Activated CD4-positive, alpha-beta T cell treated with anti-CD3 and anti-CD28 coated beads for 48 hours (primary cell): ENCODE measurements around the gene GNAT2.

Source experiments
- DNase-seq: peaks from one replicate; pipeline ENCODE4 v3.0.0-alpha.2; 2020

Gene GNAT2

DNA sequence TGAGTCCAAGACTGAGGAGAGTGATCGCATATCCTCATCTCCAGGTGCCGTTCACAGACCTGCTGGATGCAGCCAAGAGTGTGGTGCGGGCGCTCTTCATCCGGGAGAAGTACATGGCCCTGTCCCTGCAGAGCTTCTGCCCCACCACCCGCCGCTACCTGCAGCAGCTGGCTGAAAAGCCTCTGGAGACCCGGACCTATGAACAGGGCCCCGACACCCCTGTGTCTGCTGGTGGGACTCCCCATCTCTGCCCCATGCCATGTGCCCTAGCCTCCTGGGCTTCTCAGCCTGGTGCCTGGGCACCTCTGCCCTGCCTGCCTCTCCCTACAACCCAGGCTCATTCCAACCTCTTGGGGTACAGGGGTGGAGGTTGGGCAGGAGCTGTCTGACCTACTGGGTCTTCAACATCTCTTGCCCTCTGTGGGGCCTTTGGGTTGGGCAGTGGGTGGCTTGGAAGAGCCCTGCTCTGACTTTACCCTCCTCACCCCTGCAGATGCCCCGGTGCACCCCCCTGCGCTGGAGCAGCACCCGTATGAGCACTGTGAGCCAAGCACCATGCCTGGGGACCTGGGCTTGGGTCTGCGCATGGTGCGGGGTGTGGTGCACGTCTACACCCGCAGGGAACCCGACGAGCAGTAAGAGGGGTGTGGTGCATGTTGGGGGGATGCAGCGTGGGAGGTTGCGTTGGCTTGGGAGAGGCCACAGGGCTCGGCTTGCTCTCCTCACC, 7.4 kb upstream of the GNAT2 start:
- DNase-seq, result no peak

DNA sequence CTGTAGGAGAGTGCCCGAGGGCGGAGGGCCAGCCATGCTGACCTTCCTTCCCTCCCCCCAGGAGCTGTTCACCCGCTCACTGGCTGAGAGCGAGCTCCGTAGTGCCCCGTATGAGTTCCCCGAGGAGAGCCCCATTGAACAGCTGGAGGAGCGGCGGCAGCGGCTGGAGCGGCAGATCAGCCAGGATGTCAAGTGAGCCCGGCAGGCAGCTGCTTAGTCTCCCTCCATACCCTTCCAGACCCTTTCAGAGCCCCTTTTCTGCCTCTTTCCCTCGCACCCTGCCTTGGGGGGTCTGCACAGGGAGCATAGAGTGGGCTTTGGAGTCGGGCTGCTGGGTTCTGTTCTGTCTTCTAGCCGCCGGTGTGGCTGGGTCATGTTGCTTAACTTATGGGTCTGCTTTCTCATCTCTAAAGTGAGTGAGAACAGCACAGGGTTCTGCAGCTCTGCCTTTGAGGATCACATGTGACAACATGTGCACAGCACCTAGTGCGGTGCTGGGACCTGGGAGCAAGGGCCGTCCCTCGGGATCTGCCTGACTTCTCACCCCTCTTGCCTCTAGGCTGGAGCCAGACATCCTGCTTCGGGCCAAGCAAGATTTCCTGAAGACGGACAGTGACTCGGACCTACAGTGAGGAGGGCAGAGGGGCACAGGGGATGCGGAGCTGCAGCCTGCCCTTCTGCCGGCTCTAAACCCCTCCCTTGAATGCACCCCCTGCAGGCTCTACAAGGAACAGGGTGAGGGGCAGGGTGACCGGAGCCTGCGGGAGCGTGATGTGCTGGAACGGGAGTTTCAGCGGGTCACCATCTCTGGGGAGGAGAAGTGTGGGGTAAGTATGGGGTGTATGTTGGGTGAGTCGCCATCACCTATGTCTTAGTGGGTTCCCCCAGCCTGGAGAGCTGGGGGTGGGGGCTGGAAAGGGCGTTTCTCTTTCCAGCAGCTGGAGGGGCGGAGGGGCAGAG, 6.5 kb upstream of the GNAT2 start:
- no peak for DNase-seq

DNA sequence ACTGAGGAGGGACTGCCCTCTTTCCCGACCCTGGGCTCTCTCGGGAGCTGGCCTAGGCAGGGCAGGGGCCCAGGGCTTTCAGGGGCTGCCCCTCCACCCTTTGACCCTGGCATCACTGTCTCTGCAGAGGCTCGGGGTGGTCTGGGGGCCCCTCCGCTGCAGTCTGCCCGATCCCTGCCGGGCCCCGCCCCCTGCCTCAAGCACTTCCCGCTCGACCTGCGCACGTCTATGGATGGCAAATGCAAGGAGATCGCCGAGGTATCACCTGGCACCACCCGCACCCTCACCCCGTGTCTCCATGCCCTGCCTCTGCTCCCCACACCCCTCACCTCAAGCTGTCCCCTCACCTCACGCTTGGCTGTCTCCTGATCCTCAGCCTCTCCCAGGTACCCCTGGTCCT, 5.8 kb upstream of the GNAT2 start:
- no peak for DNase-seq

DNA sequence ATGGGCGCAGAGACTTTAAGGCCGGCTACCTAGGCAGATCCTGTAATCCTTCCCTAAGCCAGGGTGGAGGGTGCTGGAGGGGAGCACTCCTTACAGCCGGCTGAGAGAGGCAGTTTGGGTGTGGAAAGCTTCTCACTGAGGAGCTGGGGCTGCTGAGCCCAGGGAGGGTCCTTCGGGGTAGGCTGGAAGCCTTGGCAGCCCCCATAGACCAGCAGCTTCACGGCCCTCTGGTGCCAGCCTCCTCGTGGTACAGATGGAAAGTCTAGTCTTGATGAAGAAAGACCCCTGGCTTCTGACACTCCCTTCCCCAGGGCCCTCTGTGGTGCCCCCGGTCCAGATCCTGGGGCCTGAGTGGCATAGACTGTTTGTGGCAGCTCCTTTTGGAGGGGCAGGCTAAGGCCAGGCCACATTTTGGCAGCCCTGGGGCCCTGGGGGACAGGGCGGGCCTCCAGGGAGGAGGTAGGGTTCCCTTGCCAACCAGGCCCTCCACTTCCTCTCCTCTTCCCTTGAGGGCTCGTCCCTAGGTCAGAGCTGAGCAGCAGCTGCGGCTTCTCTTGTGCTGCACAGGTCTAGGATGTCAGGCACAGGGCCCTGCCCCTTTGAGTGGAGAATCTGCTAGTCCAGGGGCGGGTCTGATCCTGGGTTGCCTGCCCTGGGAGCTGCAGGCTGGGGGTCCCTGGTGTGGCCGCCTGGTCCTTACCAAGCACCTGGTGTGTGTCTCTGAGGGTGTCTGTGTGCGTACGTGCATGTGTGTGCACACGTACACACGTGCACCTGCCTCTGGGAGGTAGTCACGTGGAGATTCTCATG, 5.0 kb upstream of the GNAT2 start:
- no peak for DNase-seq

DNA sequence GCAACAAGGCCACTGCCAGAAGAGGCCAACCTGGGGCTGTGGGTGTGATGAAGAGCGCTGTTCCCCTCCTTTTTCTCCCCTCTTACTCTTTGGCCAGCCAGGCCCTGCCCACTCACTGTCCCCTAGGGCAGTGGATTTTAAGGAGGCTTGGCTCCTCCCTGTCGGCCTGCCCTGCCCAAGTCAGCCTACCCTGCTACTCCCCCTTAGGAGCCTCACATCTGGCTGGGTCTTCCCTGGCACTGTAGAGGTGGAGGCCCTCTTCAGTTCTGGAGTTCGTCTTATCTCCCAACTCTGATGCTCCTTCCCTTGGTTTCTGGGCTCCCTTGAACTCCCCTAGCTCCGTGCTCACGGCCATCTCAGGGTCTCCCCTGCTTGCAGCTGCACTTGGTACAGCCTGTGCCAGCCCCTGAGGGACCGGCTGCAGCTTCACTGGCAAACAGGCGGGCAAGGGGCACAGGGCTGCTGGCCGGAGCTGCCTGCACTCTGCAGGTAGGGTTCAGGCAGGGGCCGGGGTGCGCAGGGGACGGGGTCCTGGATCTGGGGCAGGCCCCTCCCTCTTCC, 4.3 kb upstream of the GNAT2 start:
- DNase-seq, result no peak

DNA sequence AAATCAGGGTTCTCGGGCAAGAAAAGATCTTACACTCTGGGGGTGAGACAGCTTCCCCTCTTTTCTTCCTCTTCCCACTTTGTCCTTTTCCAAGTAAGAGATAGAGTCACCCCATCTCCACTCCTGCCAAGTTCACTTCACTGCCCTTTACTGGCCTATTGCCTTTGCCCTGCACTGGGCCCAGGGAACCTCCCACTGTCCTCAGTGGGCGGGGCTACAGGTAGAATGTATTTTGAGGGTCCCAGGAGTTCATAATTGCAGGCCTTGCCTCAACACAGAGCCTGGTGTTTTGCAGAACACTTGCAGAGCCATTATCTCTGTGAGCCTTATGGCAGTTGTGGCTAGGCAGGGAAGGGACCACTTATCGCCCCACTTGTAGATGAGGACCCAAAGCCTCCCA, 3.5 kb upstream of the GNAT2 start:
- no peak for DNase-seq

GRCh38 chr1:109622137-109622892, 2.9 kb upstream of the GNAT2 start:
- DNase-seq, result no peak

GRCh38 chr1:109621379-109622136, 2.1 kb upstream of the GNAT2 start:
- DNase-seq, result peak; percentile 43

- DNase-seq, result peak; percentile 99
Measured at GRCh38 chr1:109620841-109621286, 1.4 kb upstream of the GNAT2 start.

DNA sequence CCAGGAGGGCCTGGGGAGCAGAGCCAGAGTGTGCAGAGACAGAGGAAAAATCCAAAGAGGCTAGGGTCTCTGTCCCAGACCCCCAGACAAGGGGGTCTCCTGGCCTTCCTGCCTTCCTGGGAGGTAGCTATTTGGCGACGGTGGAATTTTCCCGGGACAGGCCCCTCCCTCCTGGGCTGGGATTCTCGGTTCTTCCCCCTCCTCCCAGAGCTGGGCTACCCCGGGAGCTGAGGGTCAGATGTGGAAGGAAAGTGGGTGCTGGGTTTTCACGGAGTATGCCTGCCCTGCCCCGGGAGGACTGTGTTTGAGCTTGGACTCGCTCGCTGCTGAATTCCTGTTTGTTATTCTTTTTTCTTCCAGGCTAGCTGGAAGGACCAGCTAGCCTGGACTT, 980 bp upstream of the GNAT2 start:
- DNase-seq, result peak; percentile 28

GRCh38 chr1:109618661-109619575, 498 bp downstream of the GNAT2 start:
- no peak for DNase-seq

DNA sequence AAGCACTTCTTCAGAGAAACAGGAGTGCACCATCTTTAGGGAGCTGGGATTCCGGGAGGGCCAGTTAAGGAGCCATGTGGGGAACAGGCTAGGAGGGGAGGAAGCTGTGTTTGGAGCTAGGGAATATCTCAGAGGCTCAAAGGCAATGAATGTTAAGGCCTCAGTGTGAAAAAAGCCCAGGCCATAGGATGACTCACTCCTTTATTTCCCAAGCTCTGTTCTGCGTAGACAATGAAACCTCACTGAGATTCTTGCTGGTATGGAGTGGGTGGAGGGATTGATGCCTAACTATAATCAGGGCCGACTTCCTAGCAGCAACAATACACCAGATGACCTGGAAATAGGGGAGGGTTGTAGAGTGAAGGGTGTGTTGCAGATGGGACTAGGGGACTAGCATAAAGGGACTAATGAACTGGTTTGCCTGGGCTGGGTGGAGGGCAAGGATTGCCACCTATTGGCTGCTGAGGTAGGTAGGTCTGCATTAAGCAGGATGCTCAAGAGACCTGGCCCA, 2.1 kb downstream of the GNAT2 start:
- DNase-seq, result no peak

DNA sequence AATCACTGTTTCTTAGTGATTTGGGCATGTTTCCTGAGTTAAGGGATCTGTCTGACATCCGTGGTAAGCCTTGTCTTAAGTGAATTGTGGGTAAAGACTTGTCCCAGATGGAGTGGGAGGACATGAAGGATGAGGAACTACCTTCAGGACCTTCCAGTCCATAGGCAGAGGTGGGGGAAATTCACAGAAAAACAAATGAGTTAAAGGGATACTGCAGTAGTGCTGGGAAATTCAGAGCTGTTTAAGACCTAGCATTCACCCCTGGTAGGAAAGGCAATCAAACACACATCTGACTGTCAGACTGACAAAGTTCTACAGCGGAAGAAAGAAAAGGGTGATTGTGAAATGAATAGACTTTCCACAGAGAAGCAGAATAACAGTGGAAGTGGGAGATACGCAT, 3.0 kb downstream of the GNAT2 start:
- no peak for DNase-seq

GRCh38 chr1:109615879-109616278, 3.5 kb downstream of the GNAT2 start:
- no peak for DNase-seq

DNA sequence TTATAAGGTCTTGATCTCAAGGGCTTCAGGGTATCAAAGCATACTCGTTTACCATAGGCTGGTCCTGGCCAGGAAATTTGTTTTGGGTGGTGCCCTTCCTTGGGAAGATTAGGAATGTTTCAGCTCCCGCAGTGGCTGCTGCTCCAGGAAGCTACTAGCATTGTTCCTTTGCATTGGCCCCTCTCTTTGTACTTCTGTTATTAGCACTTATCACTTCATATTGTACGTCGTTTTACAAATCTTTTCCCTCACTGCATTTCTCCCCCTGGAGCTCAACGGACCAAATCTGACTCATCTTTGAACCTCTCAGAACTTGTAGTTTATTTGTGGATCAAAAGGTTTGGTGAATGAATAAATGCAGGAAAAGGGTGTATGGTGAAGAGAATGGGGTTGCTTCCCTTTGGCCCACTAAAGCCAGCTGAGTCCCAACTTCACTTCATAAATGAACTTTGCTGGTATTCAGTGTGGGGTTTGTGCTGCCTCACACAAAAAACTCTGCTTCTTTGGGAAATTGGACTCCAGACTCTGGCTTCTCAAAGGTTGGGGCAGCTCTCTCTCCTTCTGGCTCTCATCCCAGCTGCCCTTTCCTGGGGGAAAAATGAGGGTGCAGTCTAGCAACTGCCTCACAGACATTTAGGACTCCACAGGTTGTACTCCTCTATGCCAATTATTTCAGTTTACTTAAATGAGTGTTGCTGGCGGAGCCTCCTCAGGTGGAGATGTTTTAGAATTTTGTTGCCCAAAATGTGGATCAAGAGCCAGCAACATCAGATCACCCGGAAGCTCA, 5.9 kb downstream of the GNAT2 start:
- no peak for DNase-seq

DNA sequence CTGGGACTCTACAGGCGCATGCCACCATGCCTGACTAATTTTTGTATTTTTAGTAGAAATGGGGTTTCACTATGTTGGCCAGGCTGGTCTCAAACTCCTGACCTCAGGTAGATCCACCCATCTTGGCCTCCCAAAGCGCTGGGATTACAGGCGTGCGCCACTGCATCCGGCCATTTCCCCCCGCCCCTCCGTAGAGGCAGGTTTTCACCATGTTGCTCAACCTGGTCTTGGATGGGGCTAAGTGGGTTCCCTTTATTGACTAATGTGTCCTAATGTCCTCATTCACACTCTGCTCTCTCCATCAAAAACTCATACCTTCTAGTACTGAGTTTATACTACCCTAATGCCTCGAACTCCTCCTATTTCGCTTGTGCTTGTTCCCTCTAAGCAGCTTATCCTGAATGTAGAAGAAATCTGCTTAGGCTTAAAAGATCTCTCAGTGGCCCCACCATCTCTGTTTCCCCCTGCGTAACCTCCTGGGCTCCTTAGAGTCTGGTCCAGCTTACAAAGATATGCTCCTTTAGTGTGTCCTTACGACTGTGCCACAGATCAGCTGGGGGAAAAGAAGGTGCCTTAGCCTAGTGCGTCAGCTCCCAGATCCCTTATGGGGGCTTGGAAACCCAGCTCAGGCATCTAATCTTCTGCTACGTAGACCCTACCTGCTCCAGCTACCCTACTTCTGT, 8.0 kb downstream of the GNAT2 start:
- DNase-seq, result no peak

DNA sequence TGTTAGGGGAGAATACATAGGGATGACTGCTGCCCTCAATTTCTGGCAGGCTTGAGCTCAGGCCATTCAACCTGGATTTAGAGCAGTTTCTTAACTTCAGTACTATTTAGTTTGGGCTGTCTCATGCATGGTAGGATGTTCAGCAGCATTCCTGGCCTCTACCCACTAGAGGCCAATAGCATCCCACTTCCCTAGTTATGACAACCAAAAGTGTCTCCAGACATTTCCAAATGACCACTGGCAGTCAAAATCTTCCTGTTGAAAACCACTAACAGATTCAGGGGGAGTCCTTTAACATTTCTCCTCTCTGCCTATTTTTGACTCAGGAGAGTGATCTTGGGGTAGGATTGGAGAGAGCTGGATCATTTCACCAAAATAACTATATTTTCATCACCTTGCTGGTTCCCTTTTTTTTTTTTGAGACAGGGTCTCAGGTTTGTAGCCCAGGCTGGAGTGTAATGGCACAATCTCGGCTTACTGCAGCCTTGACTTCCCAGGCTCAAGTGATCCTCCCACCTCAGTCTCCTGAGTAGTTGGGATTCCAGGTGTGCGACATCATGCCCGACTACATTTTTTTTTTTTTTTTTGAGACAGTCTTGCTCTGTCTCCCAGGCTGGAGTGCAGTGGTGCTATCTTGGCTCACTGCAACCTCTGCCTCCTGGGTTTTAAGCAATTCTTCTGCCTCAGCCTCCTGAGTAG, 8.7 kb downstream of the GNAT2 start:
- no peak for DNase-seq

DNA sequence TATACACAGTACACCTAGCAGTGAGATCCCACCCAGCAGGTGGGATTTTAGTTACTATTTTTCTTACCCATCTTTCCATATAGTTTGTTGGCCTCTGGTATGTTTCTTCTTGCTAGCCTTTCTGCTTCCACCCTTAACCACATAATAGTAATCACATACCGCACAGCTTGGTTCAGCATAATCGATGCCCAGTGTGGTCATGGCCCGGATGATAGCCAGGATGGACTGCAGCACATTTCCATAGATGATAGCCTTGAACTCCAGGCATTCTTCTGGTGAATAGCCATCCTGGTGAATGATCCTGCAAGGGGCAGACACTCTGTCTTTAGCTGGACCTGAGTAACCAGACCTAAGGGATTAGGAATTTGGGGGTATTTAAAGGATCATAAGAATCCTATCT, 9.5 kb downstream of the GNAT2 start:
- DNase-seq, result no peak
